ENCODE data around the gene TMEM178B.
"Not testable (repeated sequence)": the region's sequence is repeated elsewhere in the genome, so short reads cannot be mapped to it uniquely, and the experiment has no call there.

Gene TMEM178B

GRCh38 chr7:141359740-141360415, 286.0 kb downstream of the TMEM178B start:
- no peak for DNase-seq

- no peak for DNase-seq
These were observed 286.5 kb downstream of the TMEM178B start for GRCh38 chr7:141360416-141360760.

GRCh38 chr7:141360803-141361202, 286.9 kb downstream of the TMEM178B start:
- DNase-seq = no peak

GRCh38 chr7:141361479-141361878, 287.6 kb downstream of the TMEM178B start:
- no peak for DNase-seq

- no peak for DNase-seq
These were observed 288.1 kb downstream of the TMEM178B start for GRCh38 chr7:141361960-141362359.

GRCh38 chr7:141362580-141363435, 288.9 kb downstream of the TMEM178B start:
- DNase-seq = no peak

DNA sequence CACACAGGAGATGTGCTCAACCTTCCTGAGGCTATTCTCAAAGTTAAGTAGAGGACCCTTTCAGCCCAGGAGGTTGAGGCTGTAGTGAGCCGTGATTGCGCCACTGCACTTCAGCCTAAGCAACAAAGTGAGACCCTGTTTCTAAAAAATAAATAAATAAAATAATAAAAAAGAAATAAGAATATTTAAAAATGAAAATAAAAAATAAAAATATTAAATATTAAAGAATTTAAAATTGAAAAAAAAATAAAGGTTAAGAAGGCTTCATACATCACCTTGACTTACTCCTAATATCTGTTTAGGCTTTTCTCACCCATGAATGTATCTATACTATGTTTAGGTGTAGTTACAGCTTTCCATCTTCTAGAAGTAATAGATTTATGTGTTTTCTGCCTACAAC, 289.9 kb downstream of the TMEM178B start:
- DNase-seq = no peak

DNA sequence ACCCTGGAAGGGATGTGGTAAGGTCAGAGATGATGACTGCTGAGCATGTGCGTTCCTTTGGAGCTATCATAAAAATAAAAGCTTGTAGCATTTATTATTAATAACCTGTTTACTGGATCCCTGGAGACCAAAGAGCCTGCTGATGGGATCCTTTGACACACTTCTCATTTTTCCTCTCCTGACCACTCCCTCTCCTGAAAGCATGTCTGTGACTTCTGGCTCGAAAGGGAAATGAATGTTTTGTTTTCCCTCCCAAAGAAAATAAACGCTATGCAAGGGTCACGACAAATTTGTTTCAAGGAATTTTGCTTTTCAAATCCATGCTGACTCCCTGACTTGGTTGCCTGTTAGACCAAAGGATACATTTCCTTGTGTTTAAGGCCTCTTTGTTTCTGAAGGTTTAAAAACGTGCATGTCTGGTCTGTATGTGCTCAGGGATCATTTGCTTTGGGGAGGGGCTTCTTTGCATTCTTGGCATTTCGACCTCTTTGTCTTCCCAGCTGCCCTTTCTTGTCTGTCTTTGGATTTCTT, 292.3 kb downstream of the TMEM178B start:
- peak; percentile 68 for DNase-seq

DNA sequence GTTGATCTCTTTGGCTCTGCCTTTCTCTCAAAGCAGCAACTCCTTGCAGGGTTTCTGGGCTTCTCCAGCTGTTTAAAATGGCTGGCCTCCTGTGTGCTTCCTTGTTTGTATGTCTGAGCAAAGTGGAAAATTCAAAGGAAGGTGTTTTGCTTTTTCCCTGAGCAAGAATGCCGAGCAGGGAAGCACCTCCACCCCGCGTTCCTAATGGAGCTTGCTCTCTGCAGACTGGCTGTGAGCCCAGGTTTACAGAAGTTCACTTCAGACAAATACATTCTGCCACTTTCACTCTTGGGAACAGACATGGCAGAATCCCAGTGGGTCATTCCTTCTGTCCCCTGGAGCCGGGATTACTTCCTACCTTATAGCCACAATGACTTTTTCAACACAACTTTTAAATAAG, 295.6 kb downstream of the TMEM178B start:
- DNase-seq = peak; percentile 78

DNA sequence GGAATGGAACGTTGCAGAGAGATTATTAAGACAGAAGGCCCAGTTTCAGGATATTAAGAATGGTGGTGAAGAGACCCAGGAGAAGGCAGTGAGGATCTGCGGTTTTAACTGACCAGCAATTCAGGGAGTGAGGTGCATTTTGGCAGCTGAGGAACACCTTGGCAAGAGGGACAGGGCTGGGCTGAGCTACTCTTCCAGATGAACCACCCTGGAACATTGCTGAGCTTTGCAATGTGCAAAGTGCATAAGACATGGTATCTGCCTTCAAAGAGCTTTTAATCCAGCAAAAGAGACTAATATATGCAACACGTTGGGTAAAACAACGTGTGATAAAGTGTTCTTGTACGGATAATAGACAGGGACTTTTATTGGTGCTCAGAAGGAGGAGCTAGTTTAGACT, 296.3 kb downstream of the TMEM178B start:
- DNase-seq = no peak

GRCh38 chr7:141370650-141371049, 296.8 kb downstream of the TMEM178B start:
- DNase-seq = no peak

GRCh38 chr7:141374425-141374824, 300.6 kb downstream of the TMEM178B start:
- DNase-seq = no peak

GRCh38 chr7:141375442-141375841, 301.6 kb downstream of the TMEM178B start:
- DNase-seq = no peak

DNA sequence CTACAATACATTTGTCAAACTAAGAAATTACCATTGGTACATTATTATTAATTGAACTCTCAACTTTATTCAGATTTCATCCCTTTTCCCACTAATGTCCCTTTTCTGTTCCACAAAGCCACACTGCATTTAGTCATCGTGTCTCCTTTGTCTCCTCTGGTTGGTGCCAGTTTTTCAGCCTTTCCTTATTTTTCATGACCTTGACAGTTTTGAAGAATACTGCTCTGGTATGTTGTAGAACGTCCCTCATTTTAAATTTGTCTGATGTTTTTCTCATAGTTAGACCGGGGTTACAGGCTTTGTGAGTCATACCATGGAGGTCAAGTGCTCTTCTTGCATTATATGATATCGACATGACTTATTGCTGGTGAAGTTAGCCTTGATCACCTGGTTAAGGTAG, 304.0 kb downstream of the TMEM178B start:
- DNase-seq = no peak

- DNase-seq = no peak
These were observed 304.5 kb downstream of the TMEM178B start for GRCh38 chr7:141378405-141378804.

GRCh38 chr7:141381794-141382427, 308.0 kb downstream of the TMEM178B start:
- no peak for DNase-seq

DNA sequence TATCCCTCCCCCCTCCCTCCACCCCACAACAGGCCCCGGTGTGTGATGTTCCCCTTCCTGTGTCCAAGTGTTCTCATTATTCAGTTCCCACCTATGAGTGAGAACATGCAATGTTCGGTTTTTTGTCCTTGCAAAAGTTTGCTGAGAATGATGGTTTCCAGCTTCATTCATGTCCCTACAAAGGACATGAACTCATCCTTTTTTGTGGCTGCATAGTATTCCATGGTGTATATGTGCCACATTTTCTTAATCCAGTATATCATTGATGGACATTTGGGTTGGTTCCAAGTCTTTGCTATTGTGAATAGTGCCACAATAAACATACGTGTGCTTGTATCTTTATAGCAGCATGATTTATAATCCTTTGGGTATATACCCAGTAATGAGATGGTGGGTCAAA, 309.5 kb downstream of the TMEM178B start:
- not testable (repeated sequence) for DNase-seq

DNA sequence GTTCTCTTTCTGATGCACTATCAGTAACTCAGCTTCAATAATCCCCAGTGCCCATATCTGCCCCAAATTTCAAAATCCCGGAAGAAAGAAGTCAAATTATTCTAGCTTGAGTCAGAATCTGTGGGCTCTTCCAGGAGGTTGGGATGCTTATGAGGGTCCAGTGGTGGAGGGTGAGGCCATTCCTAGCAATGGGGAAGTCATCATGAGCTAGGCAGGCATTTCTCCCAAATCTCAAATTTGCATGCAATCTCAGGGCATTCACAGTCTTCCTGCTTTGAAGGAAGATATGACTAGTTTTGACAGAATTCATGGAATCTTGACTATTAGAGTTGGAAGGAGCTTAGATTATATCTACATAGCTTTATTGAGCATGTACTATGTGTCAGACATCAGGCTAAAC, 313.0 kb downstream of the TMEM178B start:
- no peak for DNase-seq

- no peak for DNase-seq
These were observed 313.8 kb downstream of the TMEM178B start for GRCh38 chr7:141387521-141388217.

DNA sequence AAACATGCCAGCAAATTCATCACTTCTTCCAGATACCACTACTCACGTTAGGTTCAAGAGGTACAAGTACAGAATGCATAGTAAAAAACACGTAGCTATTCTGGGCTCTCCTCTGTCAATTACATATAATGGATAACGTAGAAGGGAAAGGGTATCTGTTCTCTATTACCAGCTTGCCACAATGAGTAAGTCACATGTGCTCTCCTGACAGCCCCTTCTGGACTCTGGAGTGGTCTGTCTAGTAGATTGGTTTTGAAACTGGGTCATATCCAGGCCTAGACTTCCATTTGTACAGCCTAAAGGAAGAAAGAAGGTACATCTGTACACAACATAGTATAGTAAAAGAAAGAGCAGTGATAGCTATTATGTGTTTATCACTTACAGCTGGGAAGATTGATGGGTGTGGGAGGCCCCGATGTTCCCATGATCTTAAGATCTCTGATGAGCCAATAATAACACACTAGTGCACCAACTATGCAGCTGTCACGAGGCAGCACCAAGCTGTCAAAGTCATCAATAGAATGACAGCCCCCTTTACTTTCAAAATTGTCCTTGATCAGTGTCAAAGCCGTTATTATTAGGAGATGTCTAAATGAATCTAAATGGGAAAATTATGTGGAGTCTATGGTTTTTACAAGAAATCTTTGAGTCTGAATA, 315.4 kb downstream of the TMEM178B start:
- no peak for DNase-seq

- no peak for DNase-seq
These were observed 316.5 kb downstream of the TMEM178B start for GRCh38 chr7:141390339-141390738.

GRCh38 chr7:141393056-141393455, 319.2 kb downstream of the TMEM178B start:
- DNase-seq = no peak
